OCI-M2 (cell line): ENCODE data around the gene HEYL.

Experiments used
- DNase-seq: peaks from one replicate; lab custom pipeline; 2025; ENCODE audit not compliant: unreplicated experiment; lab: John Stamatoyannopoulos, UW

The HEYL gene

DNA sequence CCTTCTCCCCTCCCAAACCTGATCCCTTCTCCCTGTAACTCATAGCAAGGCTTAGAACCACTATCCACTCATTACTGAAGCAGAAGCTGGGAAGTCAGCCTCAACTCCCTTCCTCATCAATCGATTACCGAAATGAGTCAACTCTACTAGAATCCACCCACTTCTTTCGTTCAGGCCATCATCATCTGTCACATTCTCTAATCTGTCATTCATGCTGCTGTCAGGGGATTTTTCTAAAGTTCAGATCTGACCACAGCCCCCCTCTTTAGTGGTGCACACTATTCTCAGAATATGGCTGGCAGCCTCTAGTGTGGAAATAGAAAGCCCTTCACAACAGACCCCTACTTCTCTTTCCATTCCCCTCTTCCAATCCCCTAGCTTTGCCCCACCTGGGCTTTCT lies 27.3 kb upstream of the HEYL start:
- no peak for DNase-seq

DNA sequence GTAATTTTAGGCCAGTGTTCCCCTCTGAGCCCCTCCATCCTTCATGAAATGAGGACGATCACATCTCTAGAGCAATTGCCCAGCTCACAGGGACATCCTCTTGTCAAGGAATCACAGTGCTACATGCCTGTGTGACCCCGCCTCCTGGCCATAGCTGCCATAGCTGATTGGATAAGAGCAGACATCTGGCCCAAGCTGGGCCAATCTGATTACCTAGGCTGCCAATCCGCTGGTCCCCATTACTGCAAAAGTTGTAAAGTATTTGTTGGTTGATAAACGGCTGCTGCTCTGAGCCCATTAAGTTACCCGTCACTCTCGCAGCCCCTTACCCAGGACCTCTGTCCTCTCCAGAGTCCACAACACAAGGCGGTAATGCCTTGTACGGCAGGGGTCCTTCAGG lies 24.1 kb upstream of the HEYL start:
- DNase-seq = no peak

DNA sequence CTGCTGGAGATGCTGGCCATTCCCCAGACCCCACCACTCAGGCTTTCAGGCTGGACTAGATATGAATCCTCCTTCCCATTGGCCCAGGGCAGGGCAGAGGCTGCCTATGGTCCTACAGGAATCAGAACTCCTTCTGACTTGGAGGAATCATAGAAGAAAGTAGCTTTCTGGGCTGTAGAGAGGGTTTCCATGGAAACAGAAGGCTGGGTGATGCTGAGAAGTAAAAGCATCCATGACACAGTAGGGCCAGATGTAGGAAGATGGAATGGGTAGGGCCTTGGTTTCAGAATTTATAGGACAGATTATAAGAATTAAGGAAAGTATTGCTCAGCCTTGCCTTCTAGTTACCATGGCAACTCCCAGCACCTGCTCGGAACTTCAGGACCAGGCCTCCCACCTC lies 23.4 kb upstream of the HEYL start:
- no peak for DNase-seq

DNA sequence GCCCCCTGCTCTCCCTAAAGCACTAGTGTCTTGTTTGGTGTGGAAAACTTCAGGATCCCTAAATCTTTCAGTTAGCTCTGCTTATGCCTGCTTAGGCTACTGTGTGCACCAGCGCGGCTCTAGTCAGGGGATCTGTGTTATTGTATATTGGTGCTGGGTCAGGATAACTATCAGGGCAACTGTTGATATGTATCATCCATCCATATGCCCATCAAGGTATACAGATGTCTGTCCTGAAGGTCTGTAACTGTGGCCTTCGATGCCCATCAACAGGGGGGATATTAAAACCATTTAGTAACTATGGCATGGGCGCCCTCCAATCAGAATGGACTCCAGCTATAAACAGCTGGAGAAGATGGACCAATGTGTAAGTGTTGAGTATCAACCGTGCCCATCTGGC lies 20.1 kb upstream of the HEYL start:
- no peak for DNase-seq

DNA sequence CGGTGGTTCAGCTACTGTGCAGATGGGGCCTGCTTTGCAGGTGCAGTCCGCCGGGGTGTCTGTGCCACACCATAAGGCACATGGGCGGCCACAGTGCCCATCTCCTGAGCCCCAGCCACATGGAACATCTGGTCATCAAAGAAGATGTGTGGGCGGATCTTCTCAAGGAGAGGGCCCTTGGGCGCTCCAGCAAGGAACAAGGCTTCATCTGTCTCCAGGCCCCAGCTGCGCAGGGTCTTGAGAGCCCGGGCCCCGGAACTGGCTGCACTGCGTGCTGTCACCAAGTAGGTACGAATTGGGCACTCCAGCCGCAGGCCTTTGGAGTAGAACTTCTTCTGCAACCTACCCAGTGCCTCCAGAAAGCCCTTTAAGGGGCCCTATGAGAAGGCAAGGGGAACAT lies 19.7 kb upstream of the HEYL start:
- no peak for DNase-seq

DNA sequence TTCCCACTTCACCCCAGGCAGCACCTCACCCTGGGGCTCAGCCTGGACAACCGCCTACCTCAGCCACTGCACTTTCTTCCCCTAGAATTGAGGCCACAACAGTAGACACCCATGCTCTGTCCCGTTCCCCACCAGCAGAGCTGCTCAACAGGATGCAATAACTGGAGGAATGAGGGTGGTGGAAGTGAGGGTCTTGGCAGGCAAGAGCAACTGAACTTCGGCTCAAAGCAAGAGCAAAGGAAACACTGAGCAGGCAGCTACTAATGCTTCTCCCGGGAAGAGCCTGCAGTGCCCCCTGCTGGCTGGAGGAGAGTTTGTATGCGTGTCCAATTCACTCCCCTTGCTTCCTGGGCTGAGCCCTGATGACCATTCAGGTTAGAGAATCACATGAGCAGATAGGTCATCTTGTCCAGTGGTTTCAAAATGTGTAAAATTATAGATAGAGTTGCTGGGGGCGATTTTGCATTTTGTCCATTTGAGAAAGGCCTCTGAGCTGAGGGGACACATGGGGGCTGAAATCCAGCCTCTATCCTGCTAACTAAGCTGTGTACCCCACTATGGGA lies 18.6 kb upstream of the HEYL start:
- DNase-seq = no peak

DNA sequence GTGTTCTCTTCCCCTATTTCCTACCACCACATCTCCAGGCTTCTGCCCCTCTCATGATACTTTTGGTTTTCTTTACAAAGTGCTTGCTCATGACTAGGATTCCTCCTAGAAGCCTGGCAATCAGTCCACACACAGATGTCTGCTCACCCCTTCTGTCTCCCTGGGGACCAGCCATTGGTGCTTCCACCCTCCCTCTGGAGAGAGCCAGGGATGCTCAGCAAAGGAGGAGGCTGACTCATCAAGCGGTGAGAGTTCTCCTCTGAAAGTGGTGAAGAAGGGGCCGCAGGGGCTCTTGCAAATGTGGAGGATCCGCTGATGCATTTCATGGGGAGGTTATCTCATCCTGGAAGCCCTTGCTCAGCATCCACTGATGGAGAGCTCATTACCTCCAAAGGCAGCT lies 18.0 kb upstream of the HEYL start:
- no peak for DNase-seq

DNA sequence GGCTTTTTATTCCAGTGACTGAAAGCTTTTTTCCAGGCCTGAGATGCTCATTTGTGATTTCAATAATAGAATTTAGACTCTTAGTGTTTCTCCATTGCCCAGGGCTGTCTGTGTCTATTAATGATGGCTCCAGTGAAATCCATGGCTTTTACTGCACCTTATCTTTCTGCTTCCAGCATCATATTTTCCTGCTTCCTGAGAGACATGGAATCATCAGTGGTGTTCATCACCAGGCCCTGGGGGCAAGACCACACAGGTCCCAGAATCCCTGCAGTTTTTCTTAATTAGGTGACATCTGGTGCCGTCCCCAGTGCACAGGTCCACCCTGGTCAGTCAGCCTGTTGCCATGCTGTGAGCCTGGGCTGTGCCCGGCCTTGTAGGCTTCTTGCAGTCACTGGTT lies 16.9 kb upstream of the HEYL start:
- no peak for DNase-seq

DNA sequence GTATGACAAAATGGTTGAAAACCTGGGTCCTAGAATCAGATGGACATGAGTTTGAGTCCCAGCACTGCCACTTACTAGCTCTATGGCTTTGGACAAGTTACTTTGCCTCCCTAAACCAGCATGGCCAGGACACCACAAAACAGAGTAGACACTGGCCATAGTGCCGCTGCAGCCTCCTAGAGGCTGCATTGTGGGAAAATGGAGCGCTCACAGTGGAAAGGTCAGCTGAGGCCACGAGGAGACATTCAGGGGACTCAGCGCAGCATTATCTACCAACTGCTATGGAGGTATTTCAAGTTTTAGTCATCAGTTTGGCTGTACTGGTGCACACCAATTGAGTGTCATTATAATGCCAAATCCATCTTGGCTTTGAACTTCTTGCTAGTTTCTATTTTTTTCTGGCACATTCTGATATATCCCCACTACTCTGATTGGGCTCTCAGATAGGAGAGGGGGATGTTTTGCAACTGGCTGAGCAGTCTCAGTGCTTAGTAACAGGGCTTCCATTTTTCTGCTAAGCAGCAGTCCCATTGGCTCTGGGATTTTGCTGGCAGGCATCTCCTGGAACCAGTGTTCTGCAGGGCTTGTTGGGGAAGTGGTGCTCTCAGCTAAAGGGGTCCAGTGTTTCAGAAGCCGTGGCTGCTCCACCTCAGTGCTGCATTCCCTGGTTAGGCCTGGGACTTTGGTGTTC lies 16.3 kb upstream of the HEYL start:
- DNase-seq = no peak

DNA sequence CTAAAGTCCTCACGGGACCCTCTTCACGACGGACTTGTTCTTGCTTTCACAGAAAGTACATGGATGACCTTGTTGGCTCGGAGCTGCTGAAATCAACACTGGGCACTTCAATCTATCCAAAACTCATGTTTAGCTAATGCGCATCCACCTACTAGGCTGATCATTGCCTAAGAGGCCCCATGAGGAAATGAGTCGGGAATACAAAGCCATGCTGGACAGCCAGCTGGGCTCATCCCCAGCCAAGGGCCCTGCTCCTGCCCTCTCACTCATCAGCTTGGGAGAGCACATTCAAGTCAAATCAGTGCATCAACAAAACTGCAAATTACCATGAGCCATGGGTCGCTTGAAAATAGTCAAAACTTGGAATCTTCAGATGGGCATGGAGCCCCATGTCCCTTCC lies 14.8 kb upstream of the HEYL start:
- DNase-seq = no peak

DNA sequence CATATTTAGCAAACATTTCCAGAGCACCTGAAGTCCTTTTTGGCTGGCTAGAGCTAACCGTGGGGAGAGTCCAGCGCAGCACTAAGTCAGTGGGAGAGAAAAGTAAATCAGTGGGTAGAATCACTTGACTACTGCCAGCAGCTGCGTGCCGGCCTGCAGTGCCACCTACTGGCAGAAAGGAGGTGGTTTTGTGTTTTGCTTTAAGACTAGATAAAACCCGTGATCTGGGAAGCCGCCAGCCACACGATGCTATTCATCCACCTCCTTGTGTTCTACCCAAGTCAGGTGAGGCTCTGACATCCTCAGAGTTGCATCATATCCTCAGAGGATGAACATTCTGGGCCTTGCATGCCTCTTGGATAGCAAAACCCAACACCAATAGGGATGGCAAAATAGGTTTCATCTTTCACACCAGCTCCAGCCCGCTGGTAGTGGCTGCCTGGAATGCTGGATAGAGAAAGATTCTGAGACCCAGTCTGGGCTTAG lies 14.1 kb upstream of the HEYL start:
- no peak for DNase-seq

DNA sequence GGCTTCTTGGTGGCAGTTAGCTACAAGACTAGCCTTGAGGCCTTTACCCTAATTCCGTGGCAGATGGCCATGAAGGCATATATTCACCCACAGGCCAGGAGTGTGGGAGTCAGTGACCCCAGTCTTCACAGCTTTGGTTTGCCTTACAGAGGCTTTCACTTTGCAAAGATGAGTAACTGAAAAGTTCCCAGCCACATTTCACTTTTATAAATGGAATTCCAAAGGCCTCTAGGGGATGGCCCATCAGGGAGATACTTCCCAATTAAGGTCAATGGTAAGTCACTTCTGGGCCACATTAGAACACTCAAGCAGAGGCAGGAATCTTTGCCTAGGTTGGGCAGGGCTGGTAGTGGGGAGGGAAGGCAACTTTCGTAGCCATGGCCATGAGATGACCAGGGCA lies 13.1 kb upstream of the HEYL start:
- DNase-seq = no peak

DNA sequence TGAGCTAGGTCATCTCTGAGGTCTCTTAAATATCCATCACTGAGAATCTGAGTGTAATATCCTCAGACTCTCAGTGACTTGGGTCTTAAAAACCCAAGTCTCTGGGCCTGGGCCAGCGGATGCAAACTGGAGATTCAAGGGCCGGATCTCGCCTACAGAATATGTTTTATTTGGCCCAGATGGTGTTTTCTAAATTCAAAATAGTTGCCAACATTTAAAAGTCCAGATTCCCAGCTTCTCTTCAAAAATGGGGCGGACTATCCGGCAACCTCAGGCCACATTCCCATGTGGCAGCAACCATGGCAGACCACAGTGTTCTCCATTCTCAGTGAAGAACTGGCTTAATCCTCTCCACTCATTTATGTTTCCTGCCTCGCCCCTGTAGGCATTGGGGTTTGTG lies 12.7 kb upstream of the HEYL start:
- DNase-seq = no peak

DNA sequence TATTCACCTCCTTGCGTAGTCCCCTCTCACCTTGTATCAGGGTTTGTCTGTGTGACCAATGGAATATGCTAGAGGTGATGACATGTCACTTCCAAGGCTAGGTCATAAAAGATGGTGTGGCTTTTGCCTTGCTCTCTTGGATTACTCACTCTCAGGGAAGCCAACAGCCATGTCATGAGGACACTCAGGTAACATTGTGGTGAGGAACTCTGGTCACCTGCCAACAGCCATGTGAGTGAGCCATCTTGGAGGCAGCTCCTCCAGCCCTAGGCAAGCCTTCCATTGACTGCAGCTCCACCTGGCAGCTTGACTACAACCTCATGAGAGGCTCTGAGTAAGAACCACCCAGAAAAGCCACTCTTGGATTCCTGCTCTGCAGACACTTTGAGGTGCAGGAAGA lies 11.0 kb upstream of the HEYL start:
- DNase-seq = no peak

DNA sequence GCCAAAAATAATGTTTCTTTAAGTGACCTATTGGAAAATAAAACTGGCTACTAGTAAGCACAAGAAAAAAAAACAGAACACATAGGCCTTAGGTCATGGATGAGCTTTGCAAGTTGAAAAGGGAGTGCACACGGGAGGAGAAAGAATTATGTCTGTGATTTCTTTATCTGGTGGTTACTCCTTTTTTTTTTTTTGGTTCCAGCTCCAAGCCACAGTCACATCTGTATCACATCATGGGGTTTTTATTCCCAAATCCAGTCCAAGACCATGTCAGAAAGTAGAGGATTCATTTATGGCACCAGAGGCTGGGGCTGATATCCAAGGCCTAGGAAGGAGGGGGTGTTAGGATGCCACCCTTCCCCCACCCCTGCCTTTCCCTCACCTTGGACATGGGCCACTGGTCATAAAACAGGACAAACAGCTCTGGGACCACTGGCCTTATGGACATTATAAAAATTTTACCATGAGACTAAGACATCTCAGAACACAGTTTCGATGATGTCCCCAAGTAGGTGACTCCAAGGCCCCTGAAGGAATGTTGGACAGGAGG lies 10.3 kb upstream of the HEYL start:
- no peak for DNase-seq

DNA sequence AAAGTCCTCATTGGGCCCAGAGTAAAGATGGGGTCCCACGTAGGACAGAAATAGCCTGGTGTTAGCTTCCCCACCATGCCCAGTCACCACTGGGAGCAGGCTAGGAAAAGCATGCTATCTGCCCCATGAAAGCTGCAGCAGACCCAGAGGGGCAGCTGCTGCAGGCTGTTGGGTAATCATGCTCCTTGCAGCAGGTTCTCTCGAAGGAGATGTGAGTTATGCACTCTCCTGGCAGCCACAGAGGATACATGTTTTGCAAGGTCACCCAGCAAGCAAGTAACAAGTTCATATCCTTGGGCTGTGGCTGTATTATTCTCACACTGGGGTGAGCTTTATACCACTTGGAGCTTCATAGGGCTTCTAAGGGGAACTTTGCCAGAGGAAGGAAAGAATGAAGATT lies 9.1 kb upstream of the HEYL start:
- no peak for DNase-seq

DNA sequence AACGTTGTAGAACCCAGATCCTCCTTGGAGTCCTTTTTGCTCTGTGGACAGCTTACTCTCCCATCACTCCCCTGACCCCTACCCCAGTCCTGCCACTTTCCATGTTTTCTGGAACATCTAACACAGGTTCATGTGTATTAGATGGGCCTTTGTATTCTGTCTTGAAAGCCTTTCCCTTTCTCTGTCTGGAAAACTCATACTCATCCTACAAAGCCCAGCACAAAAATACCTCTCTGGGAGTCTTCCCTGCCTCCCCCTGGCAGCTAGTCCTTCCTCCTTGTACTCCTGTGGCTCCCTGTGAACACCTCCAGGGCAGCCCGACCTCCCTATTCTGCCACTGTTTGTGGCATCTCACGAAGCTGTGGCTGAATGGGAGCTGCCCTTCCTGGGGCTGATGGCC lies 7.8 kb upstream of the HEYL start:
- DNase-seq = no peak

DNA sequence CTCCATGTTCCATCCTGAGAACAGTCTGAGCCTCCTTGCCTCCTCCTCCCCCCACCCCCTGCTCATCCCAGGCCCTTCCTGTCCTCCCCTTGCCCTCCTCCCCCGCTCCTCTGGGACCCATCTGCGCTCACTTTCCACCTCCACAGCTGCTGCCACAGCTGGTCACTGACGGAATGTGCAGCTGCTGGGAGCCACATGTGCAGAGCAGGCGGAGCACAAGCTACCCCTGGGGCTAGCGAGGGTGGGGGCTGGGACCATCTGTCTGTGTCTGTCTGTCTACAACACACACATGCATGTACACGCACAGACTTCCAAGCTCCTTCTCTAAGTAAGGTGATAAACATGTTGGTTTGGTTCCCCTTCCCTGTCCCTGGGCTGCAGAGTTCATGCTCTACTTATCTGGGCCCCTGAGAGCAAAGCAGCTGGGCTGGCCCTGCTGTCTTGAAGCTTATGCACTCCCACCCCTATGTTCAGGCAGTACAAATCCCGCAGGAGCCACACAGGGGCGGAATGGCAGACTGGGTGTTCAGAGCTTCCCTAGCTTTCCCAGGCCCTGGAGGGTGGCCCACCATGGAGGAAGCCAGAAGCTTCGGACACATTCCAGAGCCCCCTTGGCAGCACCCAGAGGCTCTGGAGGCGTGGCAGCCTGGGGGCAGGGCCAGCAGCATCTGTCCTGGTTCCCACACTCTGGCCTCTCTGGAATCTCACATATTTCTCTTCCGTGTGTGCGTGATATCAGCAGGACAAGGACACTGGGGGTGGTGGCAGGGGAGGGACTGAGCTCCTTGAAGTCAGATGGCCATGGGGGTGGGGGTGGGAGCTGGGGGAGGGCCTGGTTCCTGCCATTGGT lies 7.0 kb upstream of the HEYL start:
- no peak for DNase-seq

DNA sequence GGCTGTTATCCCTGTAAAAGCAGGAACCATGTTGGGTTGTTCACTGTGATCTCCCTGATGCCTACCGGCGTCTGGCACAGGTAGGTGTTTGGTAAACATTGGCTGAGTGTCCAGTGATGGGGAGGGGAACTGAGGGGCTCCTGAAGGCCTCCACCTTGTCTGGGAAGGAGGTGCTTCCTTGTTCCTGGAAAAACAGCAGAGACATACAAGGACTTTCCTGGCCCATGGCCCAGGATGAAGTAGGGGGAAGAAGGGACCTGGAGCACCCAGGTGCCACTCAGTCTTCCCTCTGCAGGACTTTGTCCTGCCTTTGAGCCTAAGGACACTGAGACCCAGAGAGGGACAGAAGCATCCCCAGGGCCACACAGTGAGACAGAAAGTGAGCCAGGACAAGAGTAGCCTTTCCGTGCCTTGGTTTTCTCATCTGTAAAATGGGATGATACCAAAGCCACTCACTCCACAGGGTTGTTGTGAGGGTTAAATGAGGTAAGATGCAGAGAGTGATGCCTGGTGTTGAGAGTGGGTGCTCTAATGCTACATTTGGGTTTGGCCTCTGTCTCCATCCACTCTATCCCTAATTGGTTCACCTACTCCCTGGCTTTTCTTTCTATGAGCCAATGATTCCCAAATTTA lies 6.1 kb upstream of the HEYL start:
- no peak for DNase-seq

DNA sequence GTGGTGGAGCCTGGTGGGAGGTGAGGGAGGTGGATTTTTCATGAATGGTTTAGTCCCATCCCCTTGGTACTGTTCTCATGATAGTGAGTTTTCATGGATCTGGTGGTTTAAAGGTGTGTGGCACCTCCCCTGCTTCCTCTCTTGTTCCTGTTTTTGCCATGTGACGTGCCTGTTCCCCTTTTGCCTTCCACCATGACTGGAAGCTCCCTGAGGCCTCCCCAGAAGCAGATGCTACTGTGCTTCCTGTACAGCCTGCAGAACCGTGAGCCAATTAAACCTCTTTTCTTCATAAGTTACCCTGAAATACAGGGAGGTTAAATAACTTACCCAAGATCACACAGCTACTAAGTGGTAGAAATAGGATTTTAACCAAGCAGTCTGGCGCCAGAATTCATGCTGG lies 4.3 kb upstream of the HEYL start:
- DNase-seq = no peak

DNA sequence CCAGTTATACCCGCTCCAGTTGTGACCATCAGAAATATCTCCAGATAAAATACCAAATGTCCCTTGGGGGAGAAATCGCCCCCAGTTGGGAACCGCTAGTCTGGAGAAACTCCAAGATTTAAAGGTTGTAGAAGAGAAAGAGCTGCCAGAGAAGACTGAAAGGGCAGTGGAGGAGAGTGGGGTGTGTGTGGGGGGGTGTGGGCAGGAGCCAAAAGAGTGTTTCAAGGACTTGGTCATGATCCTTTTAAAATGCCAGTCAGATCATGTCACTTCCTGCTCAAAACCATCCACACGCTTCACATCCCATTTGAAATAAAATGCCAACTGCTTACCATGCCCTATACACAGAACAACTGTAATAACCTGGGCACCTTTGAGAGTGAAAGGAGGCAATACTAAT lies 3.4 kb upstream of the HEYL start:
- DNase-seq = no peak

DNA sequence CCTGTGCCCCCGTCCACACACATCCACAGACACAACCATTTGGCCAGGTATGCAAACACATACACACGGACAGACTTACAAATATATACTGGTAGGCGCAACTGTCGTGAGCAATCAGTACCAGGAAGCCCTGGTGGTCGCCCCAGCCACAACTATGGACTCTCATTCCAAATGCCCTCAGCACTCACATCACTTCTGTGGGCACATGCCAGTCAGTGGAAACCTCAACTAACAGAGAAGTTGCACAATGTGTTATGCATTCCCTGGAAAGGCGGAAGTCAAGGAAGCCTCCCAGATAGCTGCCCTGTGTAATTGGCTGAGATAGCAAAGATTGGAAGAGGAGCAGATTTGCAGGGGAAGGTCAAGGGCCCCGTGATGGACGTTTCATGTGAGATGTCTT lies 1.4 kb upstream of the HEYL start:
- no peak for DNase-seq
